Activated T-cell treated with anti-CD3 and anti-CD28 coated beads, Interleukin-2, amount 50 U/mL, for 48 hours (primary cell): ENCODE data around the gene GAK.
"Not testable (repeated sequence)": the region's sequence is repeated elsewhere in the genome, so short reads cannot be mapped to it uniquely, and the experiment has no call there.

ENCODE experiments used
- DNase-seq, 2 experiments: peaks; one replicate each; pipeline ENCODE4 v3.0.0-alpha.2; 2020

The GAK gene

GRCh38 chr4:925771-926500 is 6.2 kb downstream of the GAK start:
- no peak for DNase-seq

- no peak for DNase-seq
Measured at GRCh38 chr4:925171-925570, 6.9 kb downstream of the GAK start.

- peak; percentile 49 to 52 for DNase-seq
Measured at GRCh38 chr4:924107-925096, 7.7 kb downstream of the GAK start.

GRCh38 chr4:921830-922331 is 10.2 kb downstream of the GAK start:
- DNase-seq, result peak; percentile 42 to 43

- DNase-seq, result not testable (repeated sequence)
Measured at GRCh38 chr4:919004-919680, 13.0 kb downstream of the GAK start.

GRCh38 chr4:918591-918990 is 13.5 kb downstream of the GAK start:
- DNase-seq, result not testable (repeated sequence)

GRCh38 chr4:917992-918391 is 14.1 kb downstream of the GAK start:
- no peak for DNase-seq

- DNase-seq, result no peak
Measured at GRCh38 chr4:917466-917865, 14.7 kb downstream of the GAK start.

GRCh38 chr4:915595-915994 is 16.5 kb downstream of the GAK start:
- no peak for DNase-seq

- DNase-seq, result no peak
Measured at GRCh38 chr4:915041-915474, 17.1 kb downstream of the GAK start.

GRCh38 chr4:914531-914930 is 17.6 kb downstream of the GAK start:
- no peak for DNase-seq

- no peak for DNase-seq
Measured at GRCh38 chr4:913280-913618, 18.9 kb downstream of the GAK start.

GRCh38 chr4:912548-913279 is 19.4 kb downstream of the GAK start:
- DNase-seq, result no peak

- DNase-seq, result no peak
Measured at GRCh38 chr4:911871-912490, 20.1 kb downstream of the GAK start.

GRCh38 chr4:911221-911751 is 20.8 kb downstream of the GAK start:
- DNase-seq, result no peak

GRCh38 chr4:910366-911091 is 21.6 kb downstream of the GAK start:
- no peak for DNase-seq

GRCh38 chr4:909821-910220 is 22.3 kb downstream of the GAK start:
- no peak for DNase-seq

GRCh38 chr4:909131-909571 is 23.0 kb downstream of the GAK start:
- DNase-seq, result no peak

- DNase-seq, result no peak
Measured at GRCh38 chr4:907691-908425, 24.3 kb downstream of the GAK start.

GRCh38 chr4:907103-907400 is 25.1 kb downstream of the GAK start:
- no peak for DNase-seq
